GM23338 (cell line): ENCODE results near the gene AOAH.

Experiments
- CREB1 ChIP-seq: fragments of 250-450 bp; sonication (Bioruptor Pico); IDR thresholded peaks from 2 replicates; pipeline ENCODE4 v1.5.0; 2020; ENCODE audit warnings: low read depth, mild to moderate bottlenecking, moderate library complexity
- CTCF ChIP-seq, 2 experiments: fragments of 200-600 bp in 1 of 2; sonication (generic) in 1 of 2; conservative IDR thresholded peaks; 2 replicates each; pipeline versions ENCODE4 v1.5.1 to v1.6.1; 2016 to 2017; ENCODE audit warnings: antibody characterized with exemption in 2 of 2, low read depth in 2 of 2, mild to moderate bottlenecking in 2 of 2, moderate library complexity in 1 of 2
- EZH2 ChIP-seq: fragments of 200-600 bp; sonication (generic); IDR thresholded peaks from one replicate; pipeline ENCODE4 v1.8.0; 2017; ENCODE audit warnings: antibody characterized with exemption, mild to moderate bottlenecking, low read depth; ENCODE audit not compliant: unreplicated experiment
- EZH2phosphoT487 ChIP-seq: fragments of 200-600 bp; sonication (generic); IDR thresholded peaks from one replicate; pipeline ENCODE4 v1.8.1; 2018; ENCODE audit warnings: antibody characterized with exemption; ENCODE audit not compliant: unreplicated experiment
- JUNB ChIP-seq: IDR thresholded peaks from one replicate; pipeline ENCODE4 v1.6.1; 2016; ENCODE audit warnings: antibody characterized with exemption; ENCODE audit not compliant: unreplicated experiment
- POLR2AphosphoS5 ChIP-seq: IDR thresholded peaks from 2 replicates; pipeline ENCODE4 v1.6.1; 2016; ENCODE audit warnings: antibody characterized with exemption, low read depth

DNA sequence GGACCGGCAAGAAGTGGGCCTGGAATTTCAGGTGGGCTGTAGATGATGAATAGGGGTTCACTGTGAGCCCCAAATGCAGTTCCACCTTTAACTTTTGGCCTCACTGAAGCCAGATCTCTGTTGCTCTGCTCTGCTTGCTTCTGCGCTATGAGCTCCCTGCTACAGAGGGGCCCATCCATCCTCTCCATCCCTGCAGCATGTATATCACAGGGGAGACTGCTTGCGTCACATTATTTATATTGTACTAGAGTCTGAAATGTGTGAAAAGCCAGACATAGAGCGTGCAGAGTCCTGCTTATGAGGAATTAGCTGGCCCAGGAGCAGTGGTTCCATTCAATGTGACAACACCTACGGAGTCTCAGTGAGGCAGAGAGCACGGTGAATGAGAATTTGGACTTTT is 69.9 kb downstream of the AOAH start:
- TF ChIP-seq EZH2phosphoT487 = no peak
- no peak for TF ChIP-seq JUNB
- TF ChIP-seq CTCF (conservative IDR thresholded peaks at IDR 0.05; ENCODE audit: low read depth in 2 of 2) = no peak
- TF ChIP-seq POLR2AphosphoS5 = no peak
- no peak for TF ChIP-seq CREB1 (CRISPR knock-in tag)
- no peak for TF ChIP-seq EZH2
